ENCODE measurements around the gene KCNN3.

KCNN3 gene

DNA sequence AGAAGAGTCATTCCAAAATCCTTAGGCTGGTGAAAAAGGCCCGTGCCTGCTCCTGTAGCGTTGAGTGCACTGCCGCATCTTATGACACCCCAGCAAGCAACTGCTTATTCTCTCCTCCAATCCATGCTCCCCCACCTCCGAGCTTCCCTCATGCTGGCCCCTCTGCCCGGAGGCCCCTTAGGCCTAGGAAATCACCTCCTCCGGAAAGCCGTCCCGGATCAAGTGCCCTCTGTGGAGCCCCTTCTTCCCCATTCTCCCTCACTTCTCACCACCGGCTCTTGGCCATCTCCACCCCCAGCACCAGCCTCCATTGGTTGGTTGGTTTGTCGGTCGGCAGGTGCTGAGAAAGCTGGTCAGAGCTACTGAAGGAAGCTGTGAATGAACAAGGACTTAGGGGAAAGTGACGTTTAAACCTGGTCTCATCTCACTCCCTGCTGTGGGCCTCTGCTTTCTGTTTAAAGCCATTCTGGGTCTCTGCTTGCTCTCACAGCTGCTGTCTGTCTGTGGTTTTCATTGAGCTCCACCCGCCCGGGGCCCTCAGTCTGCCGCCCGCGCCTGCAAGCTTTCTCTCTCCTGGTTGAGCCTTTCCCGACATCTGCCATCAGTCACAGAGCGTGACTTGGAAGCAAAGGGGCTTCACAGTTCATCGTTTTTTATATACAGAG is 122.2 kb downstream of the KCNN3 start:
- TF ChIP-seq, protein P1, sequence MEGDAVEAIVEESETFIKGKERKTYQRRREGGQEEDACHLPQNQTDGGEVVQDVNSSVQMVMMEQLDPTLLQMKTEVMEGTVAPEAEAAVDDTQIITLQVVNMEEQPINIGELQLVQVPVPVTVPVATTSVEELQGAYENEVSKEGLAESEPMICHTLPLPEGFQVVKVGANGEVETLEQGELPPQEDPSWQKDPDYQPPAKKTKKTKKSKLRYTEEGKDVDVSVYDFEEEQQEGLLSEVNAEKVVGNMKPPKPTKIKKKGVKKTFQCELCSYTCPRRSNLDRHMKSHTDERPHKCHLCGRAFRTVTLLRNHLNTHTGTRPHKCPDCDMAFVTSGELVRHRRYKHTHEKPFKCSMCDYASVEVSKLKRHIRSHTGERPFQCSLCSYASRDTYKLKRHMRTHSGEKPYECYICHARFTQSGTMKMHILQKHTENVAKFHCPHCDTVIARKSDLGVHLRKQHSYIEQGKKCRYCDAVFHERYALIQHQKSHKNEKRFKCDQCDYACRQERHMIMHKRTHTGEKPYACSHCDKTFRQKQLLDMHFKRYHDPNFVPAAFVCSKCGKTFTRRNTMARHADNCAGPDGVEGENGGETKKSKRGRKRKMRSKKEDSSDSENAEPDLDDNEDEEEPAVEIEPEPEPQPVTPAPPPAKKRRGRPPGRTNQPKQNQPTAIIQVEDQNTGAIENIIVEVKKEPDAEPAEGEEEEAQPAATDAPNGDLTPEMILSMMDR (IDR thresholded peaks at IDR 0.05; ENCODE audit: insufficient read depth, low read depth, low read length, missing control alignments), result no peak
- DNase-seq (ENCODE audit: low read depth), result no peak
- H3K4me3 ChIP-seq (ENCODE audit: low read length), result no peak overlapping the region

DNA sequence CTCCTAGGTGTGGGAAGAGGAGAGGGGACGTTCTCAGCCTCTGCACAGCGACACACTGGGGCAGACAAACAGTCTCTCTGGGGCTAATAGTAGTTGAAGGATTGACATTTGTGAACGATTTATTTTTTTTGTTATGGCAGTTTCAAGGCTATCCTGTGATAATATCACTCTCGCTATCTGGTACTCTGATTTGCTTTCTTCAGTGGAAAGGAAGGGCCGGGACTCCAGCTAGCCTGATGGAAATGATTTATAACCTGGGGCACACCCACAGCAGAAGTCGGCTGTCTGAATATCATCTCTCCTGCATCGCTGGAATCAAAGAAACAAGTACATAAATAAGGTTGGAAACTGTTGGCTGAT is 122.7 kb downstream of the KCNN3 start:
- TF ChIP-seq, protein P1 (IDR thresholded peaks at IDR 0.05; ENCODE audit: insufficient read depth, low read depth, low read length, missing control alignments), result no peak
- DNase-seq (ENCODE audit: low read depth), result no peak
- H3K4me3 ChIP-seq (ENCODE audit: low read length), result no peak overlapping the region

DNA sequence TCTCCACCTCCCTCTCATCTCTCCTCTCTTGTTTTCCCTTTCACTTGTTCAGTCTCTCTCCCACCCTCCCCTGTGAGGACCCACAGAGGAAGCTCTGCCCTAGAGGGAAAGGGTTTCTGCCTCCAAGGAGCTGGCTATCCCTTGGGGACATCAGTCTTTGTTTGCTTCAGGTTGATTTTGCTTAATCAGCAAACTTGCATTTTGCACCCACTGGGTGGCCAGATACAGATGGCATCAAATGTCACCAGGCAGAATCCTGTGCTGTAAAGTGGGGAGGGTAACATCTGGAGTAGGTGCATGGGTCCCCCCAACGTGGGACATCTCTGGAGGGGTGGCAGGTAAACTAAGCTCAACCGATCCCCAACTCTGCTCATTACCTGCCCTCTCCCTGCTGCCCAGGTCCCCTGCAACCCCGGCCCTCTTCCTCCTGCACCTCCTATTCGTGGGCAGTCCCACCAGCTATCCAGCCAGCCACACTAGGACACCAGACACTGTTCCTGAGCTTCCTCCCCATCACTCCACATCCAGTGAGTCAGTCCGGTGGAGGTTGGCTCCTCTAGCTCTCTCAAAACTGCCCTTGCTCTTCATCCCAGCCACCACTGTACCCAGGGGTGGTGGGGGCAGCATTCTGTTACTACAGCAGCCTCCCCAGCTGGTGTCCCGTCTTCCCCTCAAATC is 123.3 kb downstream of the KCNN3 start:
- DNase-seq (ENCODE audit: low read depth), result no peak
- TF ChIP-seq, protein P1 (IDR thresholded peaks at IDR 0.05; ENCODE audit: insufficient read depth, low read depth, low read length, missing control alignments), result no peak
- H3K4me3 ChIP-seq (ENCODE audit: low read length), result no peak overlapping the region

DNA sequence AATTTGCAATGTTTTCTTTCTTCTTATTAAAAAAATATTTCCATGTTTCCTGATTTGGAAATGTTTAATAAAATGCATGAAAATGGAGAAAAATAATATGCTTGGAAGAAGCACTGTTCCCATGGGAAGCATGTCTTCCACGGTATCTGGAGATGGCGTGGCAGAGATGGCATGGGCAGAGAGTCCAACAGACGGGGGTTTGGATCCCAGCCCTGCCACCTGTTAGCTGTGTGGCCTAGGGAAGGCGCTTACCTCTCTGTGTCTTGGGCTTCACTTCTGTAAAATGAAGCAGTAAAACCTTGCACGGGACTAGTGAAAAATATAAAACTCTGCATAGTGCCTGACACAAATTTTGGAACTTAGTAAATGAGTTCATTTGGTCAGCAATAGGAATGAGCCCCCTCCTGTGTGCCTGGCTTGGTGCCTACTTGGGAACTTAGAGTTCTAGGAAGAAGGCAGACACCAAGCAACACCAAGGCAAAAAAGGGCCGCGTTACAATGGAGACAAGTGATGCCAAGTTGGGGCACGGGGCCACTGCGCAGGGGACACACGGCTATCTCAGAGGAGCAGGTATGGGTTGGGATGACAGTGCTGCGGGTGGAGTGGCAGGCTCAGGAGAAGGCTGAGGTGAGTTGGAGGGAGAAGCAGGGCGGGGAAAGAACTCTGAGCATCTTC is 124.2 kb downstream of the KCNN3 start:
- no peak for DNase-seq (ENCODE audit: low read depth)
- TF ChIP-seq, protein P1 (IDR thresholded peaks at IDR 0.05; ENCODE audit: insufficient read depth, low read depth, low read length, missing control alignments), result no peak
- H3K4me3 ChIP-seq (ENCODE audit: low read length), result no peak overlapping the region

DNA sequence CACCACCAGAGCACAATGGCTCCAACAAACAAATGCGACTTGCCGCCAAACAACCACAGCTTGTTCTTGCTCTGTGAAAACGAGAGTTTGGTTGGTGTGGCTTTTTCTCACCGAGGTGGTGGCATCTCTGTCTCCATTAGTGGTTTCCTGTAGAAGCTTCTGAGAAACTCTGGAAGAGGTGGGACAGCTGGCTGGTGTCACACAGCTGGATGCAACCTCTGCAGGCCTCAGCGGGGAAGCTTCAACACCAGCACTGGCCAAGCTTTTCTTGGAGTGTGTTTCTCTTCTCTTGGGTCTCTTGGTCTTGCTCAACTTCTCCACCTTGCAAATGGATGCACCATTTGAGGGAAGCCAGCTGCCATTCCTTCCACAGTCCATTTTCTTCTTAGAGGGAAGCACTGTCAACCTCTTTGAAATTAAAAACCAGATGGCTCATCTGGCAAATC is 124.8 kb downstream of the KCNN3 start:
- TF ChIP-seq, protein P1 (IDR thresholded peaks at IDR 0.05; ENCODE audit: insufficient read depth, low read depth, low read length, missing control alignments), result no peak
- DNase-seq (ENCODE audit: low read depth), result no peak
- no peak overlapping the region for H3K4me3 ChIP-seq (ENCODE audit: low read length)

DNA sequence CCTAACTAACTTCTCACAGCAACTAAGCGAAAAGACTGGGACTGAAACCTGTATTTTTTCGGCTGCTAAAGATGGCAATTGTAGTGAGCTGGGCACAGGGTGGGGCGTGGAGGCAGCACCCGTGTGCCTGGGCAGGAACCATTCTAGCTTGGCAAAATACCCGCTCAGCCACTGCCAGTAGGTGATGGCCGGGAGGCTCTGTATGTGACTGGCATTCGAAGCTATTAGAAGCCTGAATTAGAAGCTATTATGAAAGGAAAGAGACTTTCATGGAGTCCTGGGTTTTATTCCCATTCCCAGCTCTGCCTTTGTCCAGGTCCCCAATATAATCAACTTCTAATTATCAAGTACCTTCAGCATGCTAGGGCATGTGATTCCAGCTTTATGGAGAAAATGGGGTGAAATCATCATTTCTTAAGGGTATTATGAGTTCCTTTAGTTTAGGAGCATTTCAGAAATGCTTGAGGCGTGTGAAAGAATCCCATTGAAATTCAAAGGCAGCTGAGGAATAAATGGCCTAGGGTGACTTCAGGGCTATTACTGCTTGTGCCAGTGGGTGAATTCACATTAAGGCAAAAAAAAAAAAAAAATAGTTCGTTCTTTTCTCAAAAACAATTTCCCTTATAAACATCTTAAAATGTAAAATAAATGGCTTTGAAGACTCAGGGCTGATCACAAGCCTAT is 125.6 kb downstream of the KCNN3 start:
- DNase-seq (ENCODE audit: low read depth), result no peak
- TF ChIP-seq, protein P1 (IDR thresholded peaks at IDR 0.05; ENCODE audit: insufficient read depth, low read depth, low read length, missing control alignments), result no peak
- no peak overlapping the region for H3K4me3 ChIP-seq (ENCODE audit: low read length)
